ENCODE results near the gene ITGB8.

DNA sequence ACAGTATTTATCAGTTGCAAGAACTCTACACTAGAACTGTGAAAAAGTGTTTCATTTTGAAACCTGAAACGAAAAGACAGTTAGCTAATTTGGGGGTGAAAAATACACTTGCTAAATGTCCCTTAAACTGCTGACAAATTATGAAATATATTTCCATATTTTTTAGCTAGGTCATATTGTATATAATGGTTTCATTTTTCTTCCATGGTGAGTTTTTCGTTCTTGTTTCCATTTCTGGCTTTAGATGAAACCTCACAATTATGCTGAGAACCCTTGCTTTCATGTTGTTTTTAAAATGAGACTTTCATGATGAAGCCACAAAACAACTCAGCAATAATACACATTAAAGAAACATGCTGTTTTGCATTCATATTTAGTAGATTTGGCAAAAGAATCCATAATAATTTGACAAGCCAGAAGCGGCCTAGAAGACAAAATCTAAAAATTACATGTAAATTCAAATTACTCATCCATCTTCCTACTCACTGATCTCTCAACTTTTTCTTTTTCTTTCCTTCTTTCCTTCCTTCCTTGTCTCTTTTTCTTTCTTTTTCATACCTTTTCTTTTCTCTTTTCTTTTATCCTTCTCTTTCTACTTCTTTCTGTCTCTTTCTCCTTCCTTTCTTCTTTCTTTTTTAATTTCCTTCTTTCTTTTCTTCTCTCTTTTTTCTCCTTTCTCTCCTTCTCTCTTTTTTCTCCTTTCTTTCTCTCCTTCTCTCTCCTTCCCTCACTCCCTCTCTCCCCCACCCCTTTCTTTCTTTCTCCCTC lies 46.5 kb upstream of the ITGB8 start:
- no peak for TF ChIP-seq POLR2A (IDR thresholded peaks at IDR 0.05)
- TF ChIP-seq, protein P1, sequence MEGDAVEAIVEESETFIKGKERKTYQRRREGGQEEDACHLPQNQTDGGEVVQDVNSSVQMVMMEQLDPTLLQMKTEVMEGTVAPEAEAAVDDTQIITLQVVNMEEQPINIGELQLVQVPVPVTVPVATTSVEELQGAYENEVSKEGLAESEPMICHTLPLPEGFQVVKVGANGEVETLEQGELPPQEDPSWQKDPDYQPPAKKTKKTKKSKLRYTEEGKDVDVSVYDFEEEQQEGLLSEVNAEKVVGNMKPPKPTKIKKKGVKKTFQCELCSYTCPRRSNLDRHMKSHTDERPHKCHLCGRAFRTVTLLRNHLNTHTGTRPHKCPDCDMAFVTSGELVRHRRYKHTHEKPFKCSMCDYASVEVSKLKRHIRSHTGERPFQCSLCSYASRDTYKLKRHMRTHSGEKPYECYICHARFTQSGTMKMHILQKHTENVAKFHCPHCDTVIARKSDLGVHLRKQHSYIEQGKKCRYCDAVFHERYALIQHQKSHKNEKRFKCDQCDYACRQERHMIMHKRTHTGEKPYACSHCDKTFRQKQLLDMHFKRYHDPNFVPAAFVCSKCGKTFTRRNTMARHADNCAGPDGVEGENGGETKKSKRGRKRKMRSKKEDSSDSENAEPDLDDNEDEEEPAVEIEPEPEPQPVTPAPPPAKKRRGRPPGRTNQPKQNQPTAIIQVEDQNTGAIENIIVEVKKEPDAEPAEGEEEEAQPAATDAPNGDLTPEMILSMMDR (IDR thresholded peaks at IDR 0.05): no peak
